ENCODE results near the gene SNX22. TPM values are rescaled to one million over a fixed set of nuclear protein-coding genes. Genes with fewer than 3 reads are reported as not detected.

SNX22 gene
- total RNA-seq, 1 experiment from 2014 or later: 1.6 TPM

- H3K27me3 Mint-ChIP-seq (ENCODE audit: unreplicated experiment): no peaks in the 10 kb centered on the region
- BruUV-seq (replicated peaks): no TSS peak
- no peak overlapping the region for H3K4me3 Mint-ChIP-seq (ENCODE audit: low read depth, unreplicated experiment)
- H3K27ac Mint-ChIP-seq (ENCODE audit: unreplicated experiment): no peak overlapping the region
- intact Hi-C loops (cut with micrococcal nuclease; ENCODE audit: unreplicated experiment): no loop called here
- DNase-seq: no peak
- H3K9me3 Mint-ChIP-seq (ENCODE audit: low read depth, unreplicated experiment): no peaks in the 10 kb centered on the region
- H3K36me3 Mint-ChIP-seq (ENCODE audit: insufficient read depth, unreplicated experiment): peaks cover 57% of the 10 kb centered on the region
- TF ChIP-seq, protein P1, sequence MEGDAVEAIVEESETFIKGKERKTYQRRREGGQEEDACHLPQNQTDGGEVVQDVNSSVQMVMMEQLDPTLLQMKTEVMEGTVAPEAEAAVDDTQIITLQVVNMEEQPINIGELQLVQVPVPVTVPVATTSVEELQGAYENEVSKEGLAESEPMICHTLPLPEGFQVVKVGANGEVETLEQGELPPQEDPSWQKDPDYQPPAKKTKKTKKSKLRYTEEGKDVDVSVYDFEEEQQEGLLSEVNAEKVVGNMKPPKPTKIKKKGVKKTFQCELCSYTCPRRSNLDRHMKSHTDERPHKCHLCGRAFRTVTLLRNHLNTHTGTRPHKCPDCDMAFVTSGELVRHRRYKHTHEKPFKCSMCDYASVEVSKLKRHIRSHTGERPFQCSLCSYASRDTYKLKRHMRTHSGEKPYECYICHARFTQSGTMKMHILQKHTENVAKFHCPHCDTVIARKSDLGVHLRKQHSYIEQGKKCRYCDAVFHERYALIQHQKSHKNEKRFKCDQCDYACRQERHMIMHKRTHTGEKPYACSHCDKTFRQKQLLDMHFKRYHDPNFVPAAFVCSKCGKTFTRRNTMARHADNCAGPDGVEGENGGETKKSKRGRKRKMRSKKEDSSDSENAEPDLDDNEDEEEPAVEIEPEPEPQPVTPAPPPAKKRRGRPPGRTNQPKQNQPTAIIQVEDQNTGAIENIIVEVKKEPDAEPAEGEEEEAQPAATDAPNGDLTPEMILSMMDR (IDR thresholded peaks at IDR 0.05; ENCODE audit: unreplicated experiment): no peak
- CTCF ChIA-PET: no interaction called here
- no peaks in the 10 kb centered on the region for H3K4me1 Mint-ChIP-seq (ENCODE audit: low read depth, unreplicated experiment)
Measured at GRCh38 chr15:64132217-64132616, 19.3 kb upstream of the SNX22 start.

DNA sequence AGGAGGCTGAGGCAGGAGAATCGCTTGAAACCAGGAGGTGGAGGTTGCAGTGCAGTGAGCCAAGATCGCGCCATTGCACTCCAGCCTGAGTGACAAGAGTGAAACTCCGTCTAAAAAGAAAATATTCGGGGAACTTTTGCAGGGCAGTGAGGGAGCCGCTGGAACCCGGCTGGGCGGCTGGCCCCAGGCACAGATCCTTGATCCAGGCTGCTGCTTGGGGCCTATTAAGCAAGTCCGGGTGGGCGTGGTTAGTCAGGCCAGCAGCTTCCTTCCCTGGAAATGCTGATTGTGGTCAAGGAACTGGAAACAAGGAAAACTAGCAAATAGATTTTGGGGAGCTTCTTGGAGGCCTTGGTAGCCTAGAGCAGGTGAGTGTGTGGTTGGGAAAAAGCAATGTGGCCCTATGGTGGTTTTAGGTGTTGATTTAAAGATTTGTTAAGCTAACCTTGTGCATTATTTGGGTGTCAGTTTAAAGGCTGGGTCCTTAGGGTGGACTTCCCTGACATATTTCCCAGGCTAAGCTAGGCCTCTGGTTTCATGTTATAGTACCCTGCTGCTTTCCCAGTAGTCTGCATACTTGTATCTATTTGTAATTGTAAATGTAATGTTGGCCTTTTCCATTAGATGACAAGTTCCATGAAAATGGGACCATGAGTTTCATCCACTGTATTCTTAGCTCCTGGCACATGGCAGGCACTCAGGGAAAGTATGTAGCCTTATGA is 17.7 kb upstream of the SNX22 start:
- no TSS peak for BruUV-seq (replicated peaks)
- CTCF ChIA-PET: no interaction called here
- intact Hi-C loops (cut with micrococcal nuclease; ENCODE audit: unreplicated experiment): no loop called here
- Mint-ChIP-seq H3K9me3 (ENCODE audit: low read depth, unreplicated experiment) (no peaks in the 10 kb centered on the region), H3K27ac (ENCODE audit: unreplicated experiment) (no peak overlapping the region), H3K27me3 (ENCODE audit: unreplicated experiment) (no peaks in the 10 kb centered on the region), H3K36me3 (ENCODE audit: insufficient read depth, unreplicated experiment) (peaks cover 54% of the 10 kb centered on the region), H3K4me3 (ENCODE audit: low read depth, unreplicated experiment) (no peak overlapping the region), H3K4me1 (ENCODE audit: low read depth, unreplicated experiment) (no peaks in the 10 kb centered on the region)
- DNase-seq: no peak
- TF ChIP-seq, protein P1 (IDR thresholded peaks at IDR 0.05; ENCODE audit: unreplicated experiment): no peak

- intact Hi-C loops (cut with micrococcal nuclease; ENCODE audit: unreplicated experiment): no loop called here
- Mint-ChIP-seq H3K4me3 (ENCODE audit: low read depth, unreplicated experiment) (no peak overlapping the region), H3K27ac (ENCODE audit: unreplicated experiment) (no peak overlapping the region), H3K9me3 (ENCODE audit: low read depth, unreplicated experiment) (no peaks in the 10 kb centered on the region), H3K27me3 (ENCODE audit: unreplicated experiment) (no peaks in the 10 kb centered on the region), H3K36me3 (ENCODE audit: insufficient read depth, unreplicated experiment) (peaks cover 48% of the 10 kb centered on the region), H3K4me1 (ENCODE audit: low read depth, unreplicated experiment) (no peaks in the 10 kb centered on the region)
- CTCF ChIA-PET: no interaction called here
- no peak for DNase-seq
- no TSS peak for BruUV-seq (replicated peaks)
- TF ChIP-seq, protein P1 (IDR thresholded peaks at IDR 0.05; ENCODE audit: unreplicated experiment): no peak
Measured at GRCh38 chr15:64134345-64134829, 17.1 kb upstream of the SNX22 start.

GRCh38 chr15:64136347-64136746 is 15.2 kb upstream of the SNX22 start:
- H3K9me3 Mint-ChIP-seq (ENCODE audit: low read depth, unreplicated experiment): no peaks in the 10 kb centered on the region
- DNase-seq: no peak
- H3K4me3 Mint-ChIP-seq (ENCODE audit: low read depth, unreplicated experiment): no peak overlapping the region
- intact Hi-C loops (cut with micrococcal nuclease; ENCODE audit: unreplicated experiment): no loop called here
- H3K4me1 Mint-ChIP-seq (ENCODE audit: low read depth, unreplicated experiment): no peaks in the 10 kb centered on the region
- no TSS peak for BruUV-seq (replicated peaks)
- CTCF ChIA-PET: no interaction called here
- no peak overlapping the region for H3K27ac Mint-ChIP-seq (ENCODE audit: unreplicated experiment)
- H3K27me3 Mint-ChIP-seq (ENCODE audit: unreplicated experiment): no peaks in the 10 kb centered on the region
- H3K36me3 Mint-ChIP-seq (ENCODE audit: insufficient read depth, unreplicated experiment): peaks cover 41% of the 10 kb centered on the region
- TF ChIP-seq, protein P1 (IDR thresholded peaks at IDR 0.05; ENCODE audit: unreplicated experiment): no peak
